Right lobe of liver (tissue), 6 donors: ENCODE measurements around the gene PSMA4. TPM values are rescaled to one million over a fixed set of nuclear protein-coding genes. Genes with fewer than 3 reads are reported as not detected.
A peak's percentile ranks its signal among the peaks of the same experiment; 100 is the strongest.
"Not testable (repeated sequence)": the region's sequence is repeated elsewhere in the genome, so short reads cannot be mapped to it uniquely, and the experiment has no call there.

ENCODE experiments used
- ATAC-seq, 4 donors: fragments of 200-7000 bp; cut with Tn5 transposase; one replicate each; pipeline ENCODE4 v1.9.1; 2020; ENCODE audit warnings: mild to moderate bottlenecking in 4 of 4, moderate library complexity in 4 of 4
- DNase-seq, 3 donors: peaks; one replicate each; pipeline ENCODE4 v3.0.0-alpha.2; 2020
- H3K27ac ChIP-seq, 3 donors: fragments of 200-600 bp; one replicate each; pipeline ENCODE4 v1.8.0; 2022
- H3K27me3 ChIP-seq, 2 donors: fragments of 200-600 bp; one replicate each; pipeline ENCODE4 v1.8.0; 2022
- H3K36me3 ChIP-seq, 4 donors: fragments of 200-600 bp; sonication (generic) in 1 of 4; one replicate each; pipeline versions ENCODE4 v1.5.1 to v1.8.0; 2017 to 2022; ENCODE audit warnings: control low read depth in 1 of 4
- H3K4me1 ChIP-seq, 4 donors: fragments of 200-600 bp; sonication (generic) in 1 of 4; one replicate each; pipeline versions ENCODE4 v1.5.1 to v1.8.0; 2017 to 2022; ENCODE audit warnings: control low read depth in 1 of 4
- H3K4me3 ChIP-seq, 3 donors: fragments of 200-600 bp; one replicate each; pipeline ENCODE4 v1.8.0; 2022
- H3K9me3 ChIP-seq, 4 donors: fragments of 200-600 bp; sonication (generic) in 1 of 4; one replicate each; pipeline versions ENCODE4 v1.5.1 to v1.8.0; 2017 to 2022; ENCODE audit warnings: control low read depth in 1 of 4
- POLR2A ChIP-seq: fragments of 450-650 bp; IDR thresholded peaks from one replicate; pipeline ENCODE4 v1.6.1; 2017; ENCODE audit warnings: antibody characterized with exemption, mild to moderate bottlenecking
- WGBS: methylation state at CpG from one replicate; pipeline ENCODE4 v1.1.6; 2018; ENCODE audit warnings: low coverage, low lambda C conversion rate; ENCODE audit not compliant: insufficient coverage; ENCODE audit errors: missing lambda C conversion rate; 5-methylcytosine and 5-hydroxymethylcytosine counted together
- intact Hi-C, 2 donors: fragments of 100-400 bp; cut with DNase I; formaldehyde crosslinking; loops; one replicate each; pipeline versions ENCODE4 v1.11.2 to v1.14.1; 2022
- total RNA-seq, 6 experiments: library from RNA; depleted of rRNA in 2 of 6; stranded (reverse); fragments of >200 nt in 2 of 6; fragmentation: NEBNext Ultra II Directional in 3 of 6; extraction: Animal tissue kit (Norgen Biotek cat#: 25700) in 3 of 6; gene quantifications; one replicate each; pipeline versions ENCODE4 v1.1.0 to v1.2.4, GENCODE V29; 2016 to 2023
- TF ChIP-seq, protein P1 (sequence below), 4 donors: fragments of 200-600 bp in 3 of 4; fragments of 450-650 bp in 1 of 4; IDR thresholded peaks; one replicate each; pipeline versions ENCODE4 v1.5.1 to v1.8.0; 2016 to 2022; ENCODE audit warnings: antibody characterized with exemption in 4 of 4, mild to moderate bottlenecking in 2 of 4
- donor health status: DM: no; HTN: yes; CAD: no.
- donor health status: DM: no; HTN: no; CAD: no.
- donor health status: DM: no; HTN: no; CAD: no.
- donor health status: DM: no; HTN: yes; CAD: no.
- donor health status: DM: no; HTN: yes; CAD: no.

The PSMA4 gene
- total RNA-seq, 6 experiments from 2014 or later: 66.1 to 147 (median 92.3) TPM

DNA sequence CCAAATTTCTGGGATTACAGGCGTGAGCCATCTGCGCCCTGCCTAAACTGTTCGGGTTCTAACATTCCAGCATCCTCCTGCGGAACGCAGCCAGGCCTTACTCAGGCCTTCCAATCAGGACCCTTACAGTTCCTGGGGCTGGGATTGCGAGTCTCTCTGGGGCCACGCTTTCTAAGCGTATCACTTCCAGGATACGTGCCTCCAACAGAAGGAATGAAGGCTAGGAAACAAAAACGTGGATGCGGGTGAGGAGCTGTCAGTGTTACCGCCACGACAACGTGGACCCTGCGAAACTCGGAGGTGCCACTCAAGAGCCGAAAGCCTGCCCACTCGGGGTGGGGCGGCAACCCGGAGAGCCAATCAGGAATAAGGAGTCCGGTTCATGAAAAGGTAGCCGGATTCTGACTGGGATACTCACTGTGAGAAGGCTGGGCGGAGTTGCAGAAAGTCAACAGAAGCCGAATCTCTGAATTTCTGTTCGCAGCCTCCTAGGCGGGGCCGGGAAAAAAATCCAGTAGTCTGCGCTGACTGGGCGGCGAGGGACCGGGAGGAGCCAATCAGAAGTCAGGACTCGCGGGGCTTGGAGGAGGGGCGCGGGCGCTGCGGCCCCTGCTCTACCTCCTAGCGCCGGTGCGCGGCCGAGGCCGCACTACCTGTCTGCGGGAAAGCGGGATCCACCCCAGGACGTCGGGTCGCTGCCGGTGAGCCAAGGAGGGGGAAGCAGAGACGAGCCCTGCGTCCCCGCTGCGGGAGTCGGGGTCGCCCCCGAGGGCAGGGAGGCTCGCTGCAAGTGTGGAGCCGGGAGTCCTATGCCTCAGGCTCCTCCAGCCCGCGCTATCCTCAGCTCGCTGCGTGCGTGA lies 33.0 kb upstream of the PSMA4 start, which contains the start of gene HYKK:
Gene HYKK, plus strand, starts transcription at position 607 of the 860 bp plus-strand sequence. CDS start 5,512 bp downstream, outside the sequence.
- ATAC-seq (peak; percentile 96 to 99 (median 98)), DNase-seq (peak; percentile 92 to 96 (median 94))
- peak within 1 kb of the TSS in 2 of 3 donors; percentile 61 to 64 for H3K27ac ChIP-seq
- intact Hi-C loops: no loop called here
- H3K4me3 ChIP-seq: peak within 1 kb of the TSS; percentile 85 to 91 (median 87)
- H3K4me1 ChIP-seq: peaks cover 0 to 5% (median 0%) of the 10 kb centered on the region in 4 donors
- TF ChIP-seq, protein P1, sequence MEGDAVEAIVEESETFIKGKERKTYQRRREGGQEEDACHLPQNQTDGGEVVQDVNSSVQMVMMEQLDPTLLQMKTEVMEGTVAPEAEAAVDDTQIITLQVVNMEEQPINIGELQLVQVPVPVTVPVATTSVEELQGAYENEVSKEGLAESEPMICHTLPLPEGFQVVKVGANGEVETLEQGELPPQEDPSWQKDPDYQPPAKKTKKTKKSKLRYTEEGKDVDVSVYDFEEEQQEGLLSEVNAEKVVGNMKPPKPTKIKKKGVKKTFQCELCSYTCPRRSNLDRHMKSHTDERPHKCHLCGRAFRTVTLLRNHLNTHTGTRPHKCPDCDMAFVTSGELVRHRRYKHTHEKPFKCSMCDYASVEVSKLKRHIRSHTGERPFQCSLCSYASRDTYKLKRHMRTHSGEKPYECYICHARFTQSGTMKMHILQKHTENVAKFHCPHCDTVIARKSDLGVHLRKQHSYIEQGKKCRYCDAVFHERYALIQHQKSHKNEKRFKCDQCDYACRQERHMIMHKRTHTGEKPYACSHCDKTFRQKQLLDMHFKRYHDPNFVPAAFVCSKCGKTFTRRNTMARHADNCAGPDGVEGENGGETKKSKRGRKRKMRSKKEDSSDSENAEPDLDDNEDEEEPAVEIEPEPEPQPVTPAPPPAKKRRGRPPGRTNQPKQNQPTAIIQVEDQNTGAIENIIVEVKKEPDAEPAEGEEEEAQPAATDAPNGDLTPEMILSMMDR (IDR thresholded peaks at IDR 0.05): peak in 1 of 4 donors; percentile 13
- peak; percentile 49 for TF ChIP-seq POLR2A
- no peaks in the 10 kb centered on the region for H3K27me3 ChIP-seq
- WGBS: 6% methylated on average over 42 of the region's 63 CpGs
- no peaks in the 10 kb centered on the region for H3K9me3 ChIP-seq
- H3K36me3 ChIP-seq: no peaks in the 10 kb centered on the region

DNA sequence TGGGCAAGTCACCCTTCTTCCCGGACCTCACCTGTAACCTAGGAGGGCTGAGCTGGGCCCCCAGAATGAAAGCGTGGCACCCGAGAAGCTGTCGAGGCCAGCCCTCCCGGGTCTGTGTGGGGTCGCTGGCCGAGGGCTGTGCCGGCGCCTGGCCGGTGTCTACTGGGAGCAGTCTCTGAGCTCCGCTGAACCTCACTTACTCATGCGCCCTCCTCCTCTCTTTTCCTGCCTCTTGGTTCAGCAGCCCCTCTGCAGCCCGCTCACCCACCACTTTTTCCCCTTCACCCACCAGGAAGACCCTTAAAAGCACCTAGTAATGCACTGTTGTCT lies 32.4 kb upstream of the PSMA4 start:
- Histone ChIP-seq H3K27ac (peak overlapping the region in 2 of 3 donors; percentile 20 to 61), H3K27me3 (no peaks in the 10 kb centered on the region), H3K36me3 (no peaks in the 10 kb centered on the region), H3K9me3 (no peaks in the 10 kb centered on the region), H3K4me3 (peak overlapping the region; percentile 85 to 91 (median 87)), H3K4me1 (peaks cover 0 to 5% (median 0%) of the 10 kb centered on the region in 4 donors)
- no peak for TF ChIP-seq POLR2A
- TF ChIP-seq, protein P1 (IDR thresholded peaks at IDR 0.05): no peak
- WGBS: 0% methylated on average over 2 of the region's 13 CpGs
- ATAC-seq: peak; percentile 31 to 57 (median 42)
- DNase-seq: no peak
- intact Hi-C loops: no loop called here

DNA sequence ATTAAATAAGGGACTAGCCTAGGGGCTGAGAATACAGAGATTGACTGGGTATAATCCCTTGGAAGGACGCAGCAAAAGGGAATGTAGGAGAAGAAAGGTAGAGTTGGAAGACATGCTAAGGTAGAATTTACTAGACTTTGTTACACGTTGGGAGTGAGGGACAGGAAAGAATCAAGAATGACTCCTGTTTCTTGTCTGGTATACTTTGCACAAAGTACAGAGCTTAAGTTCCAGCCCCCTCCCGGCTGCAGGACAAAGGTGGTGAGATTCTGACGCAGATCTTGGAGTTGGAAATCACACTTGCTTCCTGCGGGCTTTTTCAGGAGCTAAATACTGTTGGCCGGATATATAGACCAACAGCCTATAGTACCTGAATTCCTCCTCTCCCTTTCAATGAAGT lies 32.0 kb upstream of the PSMA4 start:
- Histone ChIP-seq H3K4me3 (peak overlapping the region; percentile 85 to 91 (median 87)), H3K27me3 (no peaks in the 10 kb centered on the region), H3K27ac (peak overlapping the region in 1 of 3 donors; percentile 61), H3K4me1 (peaks cover 0 to 5% (median 0%) of the 10 kb centered on the region in 4 donors), H3K36me3 (no peaks in the 10 kb centered on the region), H3K9me3 (no peaks in the 10 kb centered on the region)
- WGBS: 34% methylated on average over 6 of the region's 6 CpGs
- ATAC-seq: no peak
- no peak for TF ChIP-seq POLR2A
- TF ChIP-seq, protein P1 (IDR thresholded peaks at IDR 0.05): no peak
- intact Hi-C loops: no loop called here
- DNase-seq: no peak

DNA sequence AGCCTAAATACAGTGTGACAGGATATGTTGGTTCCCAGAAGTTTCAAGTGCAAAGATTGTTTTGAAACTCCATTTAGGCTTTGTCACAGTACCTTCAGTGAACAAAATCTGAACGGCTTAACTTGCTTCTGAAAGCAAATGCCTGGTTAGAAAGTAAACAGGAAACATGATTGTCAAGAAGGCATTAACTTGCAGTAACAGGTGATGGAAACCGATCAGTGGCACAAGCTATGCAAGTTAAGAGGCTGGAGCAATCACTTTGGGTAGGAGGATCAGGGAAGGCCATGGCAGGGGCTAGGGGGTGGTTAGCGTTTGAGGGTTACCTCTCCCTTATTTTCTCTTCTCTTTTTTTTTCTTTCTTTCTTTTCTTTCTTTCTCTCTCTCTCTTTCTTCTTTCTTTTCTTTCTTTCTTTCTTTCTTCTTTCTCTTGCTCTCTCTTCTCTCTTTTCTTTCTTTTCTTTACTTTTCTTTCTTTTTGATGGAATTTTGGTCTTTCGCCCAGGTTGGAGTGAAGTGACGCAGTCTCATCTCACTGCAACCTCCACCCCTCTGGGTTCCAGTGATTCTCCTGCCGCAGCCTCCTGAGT lies 30.4 kb upstream of the PSMA4 start:
- no peak for DNase-seq
- Histone ChIP-seq H3K36me3 (no peaks in the 10 kb centered on the region), H3K27me3 (no peaks in the 10 kb centered on the region), H3K4me3 (no peak overlapping the region), H3K27ac (no peak overlapping the region), H3K4me1 (peaks cover 0 to 5% (median 0%) of the 10 kb centered on the region in 4 donors), H3K9me3 (no peaks in the 10 kb centered on the region)
- no peak for ATAC-seq
- intact Hi-C loops: no loop called here
- TF ChIP-seq, protein P1 (IDR thresholded peaks at IDR 0.05): no peak
- no peak for TF ChIP-seq POLR2A
- WGBS: 63% methylated on average over 6 of the region's 6 CpGs

DNA sequence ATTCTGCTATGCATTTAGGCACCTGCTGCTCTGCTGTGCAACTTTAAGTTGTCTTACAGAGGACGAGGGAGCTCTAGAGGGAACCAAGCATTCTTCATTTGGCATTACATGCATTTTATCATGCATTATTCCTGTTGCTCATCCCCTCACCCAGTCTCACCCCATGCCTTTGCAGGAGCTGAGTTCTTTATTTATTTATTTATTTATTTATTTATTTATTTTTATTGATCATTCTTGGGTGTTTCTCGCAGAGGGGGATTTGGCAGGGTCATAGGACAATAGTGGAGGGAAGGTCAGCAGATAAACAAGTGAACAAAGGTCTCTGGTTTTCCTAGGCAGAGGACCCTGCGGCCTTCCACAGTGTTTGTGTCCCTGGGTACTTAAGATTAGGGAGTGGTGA lies 20.2 kb upstream of the PSMA4 start:
- H3K4me3 ChIP-seq, DNase-seq, intact Hi-C loops, H3K27me3 ChIP-seq, H3K27ac ChIP-seq, H3K36me3 ChIP-seq, ATAC-seq, H3K9me3 ChIP-seq, H3K4me1 ChIP-seq: not testable (repeated sequence)
- 74% methylated on average over 2 of the region's 3 CpGs for WGBS
